ENCODE measurements around the gene THPO.

The THPO gene

GRCh38 chr3:184348057-184348382 lies 30.0 kb downstream of the THPO start:
- DNase-seq (ENCODE audit: low spot score) = no peak
- ChIA-PET CTCF (no interaction called here), POLR2A (ENCODE audit: low non-redundant PET) (no interaction called here)
- no peak for TF ChIP-seq CTCF (conservative IDR thresholded peaks at IDR 0.05; ENCODE audit: low read depth)
- 0 out of 2 replicates have a peak overlapping the region, but pooled peaks have one; percentile 30 for H3K27ac ChIP-seq

GRCh38 chr3:184347321-184348056 lies 30.5 kb downstream of the THPO start:
- DNase-seq (ENCODE audit: low spot score) = no peak
- no peak for TF ChIP-seq CTCF (conservative IDR thresholded peaks at IDR 0.05; ENCODE audit: low read depth)
- peak overlapping the region; percentile 39 for H3K27ac ChIP-seq
- CTCF ChIA-PET = no interaction called here
- POLR2A ChIA-PET (ENCODE audit: low non-redundant PET) = no interaction called here

- POLR2A ChIA-PET (ENCODE audit: low non-redundant PET) = no interaction called here
- no peak for TF ChIP-seq CTCF (conservative IDR thresholded peaks at IDR 0.05; ENCODE audit: low read depth)
Measured at GRCh38 chr3:184346480-184347190, 31.4 kb downstream of the THPO start.

GRCh38 chr3:184345317-184346144 lies 32.5 kb downstream of the THPO start:
- H3K27ac ChIP-seq = peak overlapping the region; percentile 69
- POLR2A ChIA-PET (ENCODE audit: low non-redundant PET) = interaction anchor here (0.6 kb wide), 1 partner anchor 46 kb away, joined by 4 read pairs; the partner anchor contains the start of gene PSMD2
- TF ChIP-seq CTCF (conservative IDR thresholded peaks at IDR 0.05; ENCODE audit: low read depth) = peak; percentile 52
- CTCF ChIA-PET = interaction anchor here (0.6 to 1.5 kb wide), 7 partner anchors 10 to 196 kb away, joined by 3 to 6 read pairs (median 3); partner anchors contain the start of genes CLCN2 and POLR2H
- DNase-seq (ENCODE audit: low spot score) = peak; percentile 75

More at GRCh38 chr3:184346480-184347190, 31.4 kb downstream of the THPO start:
- DNase-seq (ENCODE audit: low spot score) = no peak
- H3K27ac ChIP-seq = peak overlapping the region; percentile 69
- CTCF ChIA-PET = interaction anchor here (0.8 to 1.5 kb wide), 4 partner anchors 14 to 195 kb away, joined by 3 to 6 read pairs (median 4); partner anchors contain the start of genes CLCN2 and POLR2H

- DNase-seq (ENCODE audit: low spot score) = no peak
- POLR2A ChIA-PET (ENCODE audit: low non-redundant PET) = no interaction called here
- peak overlapping the region; percentile 69 for H3K27ac ChIP-seq
- no peak for TF ChIP-seq CTCF (conservative IDR thresholded peaks at IDR 0.05; ENCODE audit: low read depth)
- CTCF ChIA-PET = interaction anchor here (0.7 to 1.3 kb wide), 2 partner anchors 17 to 19 kb away, joined by 3 to 6 read pairs; partner anchors contain the start of genes CLCN2 and POLR2H
Measured at GRCh38 chr3:184344579-184345316, 33.3 kb downstream of the THPO start.

Data from RWPE1 (cell line).